DND-41 (cell line): ENCODE measurements around the gene SRCAP.

Experiments
- CTCF ChIP-seq: IDR thresholded peaks from 2 replicates; pipeline ENCODE4 v1.5.1; 2012; ENCODE audit warnings: borderline replicate concordance, low read length, moderate library complexity, mild to moderate bottlenecking; ENCODE audit not compliant: poor library complexity, severe bottlenecking; ENCODE audit errors: extremely low read depth
- EZH2 ChIP-seq: IDR thresholded peaks from 3 replicates; pipeline ENCODE4 v1.6.1; 2012; ENCODE audit warnings: borderline replicate concordance, low read depth, mild to moderate bottlenecking, moderate library complexity, low read length, inconsistent platforms; ENCODE audit not compliant: severe bottlenecking

DNA sequence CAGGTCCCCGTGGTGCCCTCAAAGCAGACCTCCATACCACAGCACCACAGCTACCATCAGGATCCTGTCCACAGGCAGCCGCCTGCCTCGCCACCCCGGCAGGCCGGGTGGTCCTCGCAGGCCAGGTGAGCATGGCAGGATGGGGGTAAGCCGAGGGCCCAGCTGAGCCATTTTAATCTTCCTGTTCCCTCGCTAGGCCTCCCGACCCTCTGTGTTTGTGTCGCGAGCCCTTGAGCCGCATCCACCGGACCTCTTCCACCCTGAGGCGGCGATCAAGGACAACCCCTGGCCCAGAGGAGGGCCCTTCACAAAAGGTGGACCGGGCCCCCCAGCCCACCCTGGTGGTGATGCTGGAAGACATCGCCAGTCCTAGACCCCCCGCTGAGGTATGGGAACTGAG, 46.3 kb upstream of the SRCAP start:
- TF ChIP-seq CTCF (no peak), EZH2 (no peak)
